PC-3 (cell line): ENCODE data around the gene COPS8. TPM values are rescaled to one million over a fixed set of nuclear protein-coding genes. Genes with fewer than 3 reads are reported as not detected.
A peak's percentile ranks its signal among the peaks of the same experiment; 100 is the strongest.

ENCODE experiments used
- ATAC-seq: fragments of 200-7000 bp; cut with Tn5 transposase; 2 replicates; pipeline ENCODE4 v1.9.1; 2020; ENCODE audit warnings: mild to moderate bottlenecking, moderate library complexity
- BruUV-seq: library from RNA; stranded (reverse); fragments of 400-500 nt; replicated peaks from 2 replicates; lab custom pipeline; 2021; lab: Mats Ljungman, UMichigan
- CTCF ChIA-PET: fragments of 300-600 bp; sonication (Branson Sonifier 250); formaldehyde crosslinking; loops from one replicate; lab custom pipeline; 2022; ENCODE audit warnings: antibody characterized with exemption; lab: Charles Lee
- POLR2A ChIA-PET: fragments of 300-600 bp; sonication (Branson Sonifier 250); formaldehyde crosslinking; loops from one replicate; lab custom pipeline; 2022; ENCODE audit warnings: antibody characterized with exemption; ENCODE audit not compliant: unreplicated experiment; lab: Charles Lee
- DNase-seq: peaks from one replicate; pipeline ENCODE4 v3.0.0-alpha.2; 2015
- H2AFZ ChIP-seq: fragments of 300-600 bp; sonication (generic); 2 replicates; pipeline ENCODE4 v1.6.0; 2016; ENCODE audit warnings: antibody characterized with exemption, low read length
- H3F3A ChIP-seq: fragments of 300-600 bp; sonication (generic); one replicate; pipeline ENCODE4 v1.6.0; 2017; ENCODE audit warnings: antibody characterized with exemption, low read length, control low read depth, mild to moderate bottlenecking; ENCODE audit not compliant: unreplicated experiment
- H3K27ac ChIP-seq: fragments of 300-600 bp; sonication (generic); 2 replicates; pipeline ENCODE4 v1.5.1; 2016; ENCODE audit warnings: mild to moderate bottlenecking, low read length
- H3K27me3 ChIP-seq: fragments of 300-600 bp; sonication (generic); 2 replicates; pipeline ENCODE4 v1.6.1; 2016; ENCODE audit warnings: low read length, mixed read lengths
- H3K36me3 ChIP-seq: fragments of 300-600 bp; sonication (generic); 2 replicates; pipeline ENCODE4 v1.6.1; 2016; ENCODE audit warnings: low read depth, mixed run types, low read length, mixed read lengths
- H3K4me1 ChIP-seq: fragments of 300-600 bp; sonication (generic); 2 replicates; pipeline ENCODE4 v1.5.1; 2016; ENCODE audit warnings: low read length; ENCODE audit not compliant: insufficient read depth
- H3K4me2 ChIP-seq: fragments of 300-600 bp; sonication (generic); 2 replicates; pipeline ENCODE4 v1.6.0; 2016; ENCODE audit warnings: low read length
- H3K4me3 ChIP-seq: fragments of 300-600 bp; sonication (generic); 2 replicates; pipeline ENCODE4 v1.5.1; 2016; ENCODE audit warnings: mild to moderate bottlenecking, low read length, mixed read lengths
- H3K79me2 ChIP-seq: fragments of 300-600 bp; sonication (generic); 2 replicates; pipeline ENCODE4 v1.6.1; 2017; ENCODE audit warnings: low read length, mixed read lengths
- H3K9ac ChIP-seq: fragments of 300-600 bp; sonication (generic); 2 replicates; pipeline ENCODE4 v1.6.0; 2016; ENCODE audit warnings: mild to moderate bottlenecking, low read length
- H3K9me2 ChIP-seq: fragments of 300-600 bp; sonication (generic); replicated peaks from 2 replicates; pipeline ENCODE4 v1.6.1; 2016; ENCODE audit warnings: mixed run types, low read length, mixed read lengths
- H3K9me3 ChIP-seq: fragments of 300-600 bp; sonication (generic); 2 replicates; pipeline ENCODE4 v1.6.1; 2016; ENCODE audit warnings: low read length, mixed read lengths
- H4K20me1 ChIP-seq: fragments of 300-600 bp; sonication (generic); 2 replicates; pipeline ENCODE4 v1.6.1; 2016; ENCODE audit warnings: low read length, mixed read lengths
- EZH2 ChIP-seq: fragments of 300-600 bp; sonication (generic); IDR thresholded peaks from one replicate; pipeline ENCODE4 v1.6.1; 2017; ENCODE audit warnings: antibody characterized with exemption, mild to moderate bottlenecking, low read length; ENCODE audit not compliant: unreplicated experiment
- EZH2phosphoT487 ChIP-seq: fragments of 300-600 bp; sonication (generic); IDR thresholded peaks from 2 replicates; pipeline ENCODE4 v1.6.1; 2018; ENCODE audit warnings: mild to moderate bottlenecking, antibody characterized with exemption, low read length, borderline replicate concordance
- intact Hi-C: fragments of 100-400 bp; cut with micrococcal nuclease; formaldehyde crosslinking; loops from 2 replicates; pipeline ENCODE4 v1.9.0; 2023
- total RNA-seq: library from RNA; depleted of rRNA; stranded (reverse); fragments of >200 nt; gene quantifications from 2 replicates; pipeline ENCODE4 v1.2.3, GENCODE V29; 2014
- TF ChIP-seq, protein P1 (sequence below): fragments of 300-600 bp; sonication (generic); conservative IDR thresholded peaks from 2 replicates; pipeline ENCODE4 v1.5.1; 2017; ENCODE audit warnings: antibody characterized with exemption, low read depth, mild to moderate bottlenecking, low read length

COPS8 gene
- total RNA-seq, 1 experiment from 2014 or later, result 109 TPM

- Histone ChIP-seq H3K79me2 (no peaks in the 10 kb centered on the region), H3K4me3 (no peak overlapping the region), H3K9me3 (no peaks in the 10 kb centered on the region), H3F3A (no peaks in the 10 kb centered on the region), H3K27ac (no peak overlapping the region), H3K4me1 (peaks cover 2% of the 10 kb centered on the region), H3K9ac (no peak overlapping the region), H4K20me1 (no peaks in the 10 kb centered on the region), H3K9me2 (no peaks in the 10 kb centered on the region), H3K36me3 (no peaks in the 10 kb centered on the region), H2AFZ (no peak overlapping the region), H3K4me2 (no peak overlapping the region), H3K27me3 (no peaks in the 10 kb centered on the region)
- CTCF ChIA-PET, result interaction anchor here (0.6 kb wide), 1 partner anchor 11 kb away, joined by 3 read pairs; no protein-coding TSS in a partner anchor
- no TSS peak for BruUV-seq
- TF ChIP-seq EZH2, result no peak
- TF ChIP-seq EZH2phosphoT487, result no peak
- TF ChIP-seq, protein P1, sequence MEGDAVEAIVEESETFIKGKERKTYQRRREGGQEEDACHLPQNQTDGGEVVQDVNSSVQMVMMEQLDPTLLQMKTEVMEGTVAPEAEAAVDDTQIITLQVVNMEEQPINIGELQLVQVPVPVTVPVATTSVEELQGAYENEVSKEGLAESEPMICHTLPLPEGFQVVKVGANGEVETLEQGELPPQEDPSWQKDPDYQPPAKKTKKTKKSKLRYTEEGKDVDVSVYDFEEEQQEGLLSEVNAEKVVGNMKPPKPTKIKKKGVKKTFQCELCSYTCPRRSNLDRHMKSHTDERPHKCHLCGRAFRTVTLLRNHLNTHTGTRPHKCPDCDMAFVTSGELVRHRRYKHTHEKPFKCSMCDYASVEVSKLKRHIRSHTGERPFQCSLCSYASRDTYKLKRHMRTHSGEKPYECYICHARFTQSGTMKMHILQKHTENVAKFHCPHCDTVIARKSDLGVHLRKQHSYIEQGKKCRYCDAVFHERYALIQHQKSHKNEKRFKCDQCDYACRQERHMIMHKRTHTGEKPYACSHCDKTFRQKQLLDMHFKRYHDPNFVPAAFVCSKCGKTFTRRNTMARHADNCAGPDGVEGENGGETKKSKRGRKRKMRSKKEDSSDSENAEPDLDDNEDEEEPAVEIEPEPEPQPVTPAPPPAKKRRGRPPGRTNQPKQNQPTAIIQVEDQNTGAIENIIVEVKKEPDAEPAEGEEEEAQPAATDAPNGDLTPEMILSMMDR, result no peak; the same call in 1 of the 2 replicates
- ATAC-seq, result no peak
- no peak for DNase-seq
- intact Hi-C loops, result no loop called here
- POLR2A ChIA-PET, result no interaction called here
These were observed 17.6 kb upstream of the COPS8 start for GRCh38 chr2:237068005-237068576.

DNA sequence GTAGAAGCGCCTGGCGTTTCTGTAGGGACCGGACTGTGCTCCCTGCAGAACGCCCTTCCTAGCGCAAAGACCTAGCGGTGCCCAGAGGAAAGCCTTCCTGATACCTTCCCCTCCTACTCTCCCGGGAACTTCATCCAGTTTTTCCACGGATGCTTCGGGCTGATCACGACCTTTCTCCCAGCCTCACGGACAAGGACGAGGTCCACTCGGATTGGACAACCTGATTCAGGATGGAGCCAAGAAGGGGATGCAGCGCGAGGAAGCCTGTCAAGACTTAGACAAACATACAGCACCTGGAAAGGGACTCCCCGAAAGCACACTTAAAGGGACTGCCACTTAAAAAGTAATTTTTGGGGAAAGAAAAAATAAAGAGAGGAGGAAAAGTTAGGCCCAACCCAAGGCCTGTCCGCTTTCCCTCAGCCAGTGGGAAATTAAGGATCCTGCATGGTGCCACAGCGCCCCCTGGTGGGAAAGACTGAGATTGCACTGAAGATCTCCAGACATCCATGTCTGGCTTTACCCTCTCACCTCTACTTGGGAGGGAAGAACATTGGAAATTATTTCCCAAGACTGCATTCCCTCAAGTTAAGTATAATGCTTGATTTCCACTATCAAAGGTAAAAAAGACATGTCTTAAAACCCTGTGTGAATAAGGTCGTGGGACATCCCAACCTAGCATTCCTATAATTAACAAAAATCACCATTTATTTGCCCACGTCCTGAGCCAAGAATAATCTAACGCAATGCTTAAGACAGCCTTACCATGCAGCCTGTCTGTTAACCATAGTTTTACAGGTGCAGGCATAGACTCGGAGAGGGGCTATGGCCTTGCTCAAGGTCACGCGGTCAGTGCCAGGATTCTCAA is 13.4 kb upstream of the COPS8 start:
- DNase-seq (peak; percentile 83), ATAC-seq (peak; percentile 32; the same call in 1 of the 2 replicates)
- Histone ChIP-seq H2AFZ (no peak overlapping the region), H3F3A (no peaks in the 10 kb centered on the region), H3K79me2 (no peaks in the 10 kb centered on the region), H3K9me2 (no peaks in the 10 kb centered on the region), H3K27me3 (no peaks in the 10 kb centered on the region), H3K9ac (no peak overlapping the region), H3K27ac (no peak overlapping the region), H4K20me1 (no peaks in the 10 kb centered on the region), H3K4me3 (no peak overlapping the region), H3K36me3 (no peaks in the 10 kb centered on the region), H3K4me2 (no peak overlapping the region), H3K4me1 (peaks cover 26% of the 10 kb centered on the region), H3K9me3 (no peaks in the 10 kb centered on the region)
- intact Hi-C loops, result no loop called here
- TF ChIP-seq, protein P1, result peak; percentile 95
- TF ChIP-seq EZH2 (no peak), EZH2phosphoT487 (no peak)
- CTCF ChIA-PET, result no interaction called here
- POLR2A ChIA-PET, result no interaction called here
- no TSS peak for BruUV-seq
